DMS114 treated with DMSO at 0.1 percent for 48 hours (cell line): ENCODE results near the gene EZH2.

ENCODE experiments used
- DNase-seq: peaks from one replicate; lab custom pipeline; 2025; ENCODE audit not compliant: unreplicated experiment; lab: John Stamatoyannopoulos, UW

The EZH2 gene

DNA sequence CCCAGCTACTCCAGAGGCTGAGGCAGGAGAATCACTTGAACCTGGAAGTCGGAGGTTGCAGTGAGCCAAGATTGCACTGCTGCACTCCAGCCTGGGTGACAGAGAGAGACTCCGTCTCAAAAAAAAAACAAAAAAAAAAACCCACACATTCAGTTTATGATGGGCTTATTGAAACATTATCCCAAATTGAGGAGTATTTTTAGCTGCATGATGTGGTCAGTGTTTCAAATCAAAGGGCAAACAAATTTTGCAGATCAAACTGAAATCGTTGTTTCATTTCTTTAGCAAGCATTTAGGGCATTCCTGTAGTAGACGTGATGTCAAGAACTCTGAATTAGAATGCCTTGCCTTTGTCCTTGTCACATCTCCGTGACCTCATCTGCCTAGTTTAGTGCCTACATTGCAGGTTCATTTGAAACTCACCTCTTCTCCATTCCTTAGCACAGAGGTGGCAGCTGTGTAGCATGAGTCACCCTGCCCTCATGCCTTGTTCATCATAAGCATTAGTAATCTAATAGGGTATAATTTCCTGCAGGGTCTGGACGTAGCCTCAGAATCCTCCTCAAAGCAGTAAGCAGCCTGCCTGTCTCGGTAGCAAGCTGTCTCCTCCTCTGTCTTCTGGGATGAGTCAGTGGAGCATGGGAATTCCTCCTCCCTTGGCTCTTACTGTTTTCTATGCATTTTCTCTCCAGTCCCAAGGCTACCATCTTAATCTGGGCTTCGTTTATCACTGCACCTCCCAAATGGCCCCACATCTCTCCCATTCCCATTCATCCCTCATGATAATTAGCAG is 111.6 kb downstream of the EZH2 start:
- DNase-seq = no peak

DNA sequence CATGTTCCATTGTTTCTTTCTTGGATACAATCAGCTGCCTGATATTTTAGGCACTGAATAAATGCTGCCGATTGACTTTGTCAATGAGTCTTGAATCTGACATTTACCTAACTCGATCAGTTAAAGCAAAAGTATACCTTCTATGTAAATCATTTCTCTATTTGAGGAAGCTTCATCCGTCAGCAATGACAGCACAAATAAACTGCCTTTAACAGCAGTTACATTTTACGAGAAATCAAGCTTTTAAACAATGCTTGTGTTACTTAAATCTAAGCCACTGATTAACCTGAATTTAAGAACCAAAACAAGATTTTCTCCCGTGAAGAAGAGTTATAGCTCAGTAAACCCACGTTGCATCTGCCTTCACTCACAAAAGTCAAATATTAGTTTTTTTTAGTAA is 114.1 kb downstream of the EZH2 start:
- DNase-seq = no peak

DNA sequence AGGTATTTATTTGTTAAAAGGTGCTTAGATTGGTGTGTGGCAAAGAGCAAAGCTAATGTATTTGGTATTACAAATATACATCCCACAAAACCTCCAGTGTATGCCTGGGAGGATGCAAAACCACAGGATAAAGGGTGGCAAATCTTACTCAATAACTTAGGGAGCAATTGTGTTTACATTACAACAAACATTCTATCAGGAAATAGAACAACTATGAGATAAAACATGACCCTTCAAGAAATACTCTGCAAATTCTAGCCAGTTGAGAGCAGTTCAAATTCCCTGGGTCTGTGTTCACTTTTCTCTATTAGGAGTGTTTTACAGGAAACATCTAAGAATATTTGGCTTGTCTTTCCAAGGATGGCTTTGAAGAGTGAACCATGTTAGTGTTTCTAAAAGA is 120.5 kb downstream of the EZH2 start:
- no peak for DNase-seq

DNA sequence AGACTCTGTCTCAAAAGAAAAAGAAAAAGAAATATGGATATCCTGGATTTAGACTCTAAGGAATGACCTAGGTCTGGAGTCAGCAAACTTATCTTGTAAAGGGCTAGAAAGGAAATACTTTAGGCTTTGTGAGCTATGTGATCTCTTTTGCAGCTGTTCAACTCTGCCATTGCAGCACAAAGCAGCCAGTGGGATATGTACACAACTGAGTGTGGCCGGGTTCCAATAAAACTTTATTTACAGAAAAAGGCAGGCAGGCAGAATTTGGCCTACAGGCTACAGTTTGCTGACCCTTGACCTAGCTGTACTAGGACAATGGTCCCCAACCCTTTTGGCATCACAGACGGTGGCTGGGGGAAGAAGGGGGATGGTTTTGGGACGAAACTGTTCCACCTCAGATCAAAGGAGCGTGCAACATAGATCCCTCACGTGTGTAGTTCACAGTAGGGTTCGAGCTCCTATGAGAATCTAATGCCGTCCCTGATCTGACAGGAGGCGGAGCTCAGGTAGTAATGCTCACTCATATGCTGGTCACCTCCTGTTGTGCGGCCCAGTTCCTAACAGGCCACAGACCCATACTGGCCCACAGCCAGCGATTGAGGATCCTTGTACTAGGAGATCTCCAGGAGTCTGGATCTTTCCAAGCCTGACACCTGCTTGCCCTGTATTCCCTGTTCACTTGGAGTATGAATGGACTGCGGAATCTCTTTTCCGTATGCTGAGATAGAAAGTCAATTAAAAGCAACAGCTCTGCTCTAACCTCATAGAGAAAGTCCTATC is 122.4 kb downstream of the EZH2 start:
- DNase-seq = no peak
